ENCODE results near the gene LAMC2.

GRCh38 chr1:183180634-183181056 lies 5.4 kb upstream of the LAMC2 start:
- TF ChIP-seq, protein P1, sequence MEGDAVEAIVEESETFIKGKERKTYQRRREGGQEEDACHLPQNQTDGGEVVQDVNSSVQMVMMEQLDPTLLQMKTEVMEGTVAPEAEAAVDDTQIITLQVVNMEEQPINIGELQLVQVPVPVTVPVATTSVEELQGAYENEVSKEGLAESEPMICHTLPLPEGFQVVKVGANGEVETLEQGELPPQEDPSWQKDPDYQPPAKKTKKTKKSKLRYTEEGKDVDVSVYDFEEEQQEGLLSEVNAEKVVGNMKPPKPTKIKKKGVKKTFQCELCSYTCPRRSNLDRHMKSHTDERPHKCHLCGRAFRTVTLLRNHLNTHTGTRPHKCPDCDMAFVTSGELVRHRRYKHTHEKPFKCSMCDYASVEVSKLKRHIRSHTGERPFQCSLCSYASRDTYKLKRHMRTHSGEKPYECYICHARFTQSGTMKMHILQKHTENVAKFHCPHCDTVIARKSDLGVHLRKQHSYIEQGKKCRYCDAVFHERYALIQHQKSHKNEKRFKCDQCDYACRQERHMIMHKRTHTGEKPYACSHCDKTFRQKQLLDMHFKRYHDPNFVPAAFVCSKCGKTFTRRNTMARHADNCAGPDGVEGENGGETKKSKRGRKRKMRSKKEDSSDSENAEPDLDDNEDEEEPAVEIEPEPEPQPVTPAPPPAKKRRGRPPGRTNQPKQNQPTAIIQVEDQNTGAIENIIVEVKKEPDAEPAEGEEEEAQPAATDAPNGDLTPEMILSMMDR (IDR thresholded peaks at IDR 0.05) = no peak
- TF ChIP-seq POLR2A (IDR thresholded peaks at IDR 0.05) (no peak), POLR2AphosphoS5 (IDR thresholded peaks at IDR 0.05) (no peak), EP300 (IDR thresholded peaks at IDR 0.05) (no peak)
